ENCODE measurements around the gene ARL13B.

DNA sequence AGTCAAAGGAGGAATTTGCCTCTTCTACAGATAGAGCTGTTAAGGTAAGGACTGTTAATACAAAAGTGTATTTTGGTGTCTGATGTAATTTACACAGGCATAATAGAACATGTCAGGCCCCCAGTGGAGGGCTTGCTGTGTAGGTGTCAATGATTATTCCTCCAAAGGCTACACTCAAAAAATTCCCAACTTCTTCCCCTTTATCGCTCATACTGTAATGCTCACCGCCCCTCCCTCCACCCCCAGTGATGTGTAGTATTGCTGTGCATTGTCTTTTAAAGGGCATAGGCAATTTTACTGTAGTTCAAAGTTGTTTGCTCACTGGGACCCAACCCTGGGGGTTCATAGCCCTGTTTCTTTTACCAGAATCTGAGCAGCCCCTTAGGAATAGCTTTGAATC, 115.2 kb downstream of the ARL13B start:
- TF ChIP-seq CTCF (IDR thresholded peaks at IDR 0.05) (no peak), POLR2AphosphoS5 (IDR thresholded peaks at IDR 0.05) (no peak)

Data from transverse colon (tissue), 4 donors.